IMR-90 (cell line): ENCODE data around the gene NAA60. TPM values are rescaled to one million over a fixed set of nuclear protein-coding genes. Genes with fewer than 3 reads are reported as not detected.

Experiments
- ATAC-seq: fragments of 200-7000 bp; cut with Tn5 transposase; 2 replicates; pipeline ENCODE4 v1.9.1; 2020; ENCODE audit warnings: low read depth, mild to moderate bottlenecking, moderate library complexity
- BruUV-seq: library from RNA; stranded (reverse); fragments of 400-500 nt; replicated peaks from 2 replicates; lab custom pipeline; 2021; lab: Mats Ljungman, UMichigan
- CTCF ChIA-PET: fragments of 300-600 bp; formaldehyde crosslinking; extraction: SDS; loops from one replicate; lab custom pipeline; 2021; ENCODE audit warnings: antibody characterized with exemption; lab: Yijun Ruan, JAX
- POLR2A ChIA-PET: fragments of 300-600 bp; sonication (Branson Sonifier 250); formaldehyde crosslinking; loops from one replicate; lab custom pipeline; 2022; ENCODE audit warnings: antibody characterized with exemption; ENCODE audit not compliant: unreplicated experiment; lab: Charles Lee
- DNase-seq: peaks from one replicate; pipeline ENCODE4 v3.0.0; 2013
- H2AFZ ChIP-seq: replicated peaks from 2 replicates; pipeline ENCODE3; 2013; ENCODE audit warnings: low read length, mild to moderate bottlenecking; ENCODE audit not compliant: poor library complexity
- H2AK5ac ChIP-seq: 2 replicates; pipeline ENCODE4 v1.6.1; 2013; ENCODE audit warnings: low read depth, low read length, inconsistent platforms
- H2AK9ac ChIP-seq: replicated peaks from 2 replicates; pipeline ENCODE3; 2013; ENCODE audit warnings: mild to moderate bottlenecking, low read depth, low read length, moderate library complexity; ENCODE audit not compliant: poor library complexity
- H2BK120ac ChIP-seq: 2 replicates; pipeline ENCODE4 v1.6.1; 2013; ENCODE audit warnings: low read depth, low read length, inconsistent platforms
- H2BK15ac ChIP-seq: 3 replicates; pipeline ENCODE4 v1.6.1; 2013; ENCODE audit warnings: low read depth, low read length, inconsistent platforms
- H2BK20ac ChIP-seq: 2 replicates; pipeline ENCODE4 v1.6.1; 2013; ENCODE audit warnings: low read depth, mild to moderate bottlenecking, inconsistent platforms, low read length, moderate library complexity
- H2BK5ac ChIP-seq: 2 replicates; pipeline ENCODE4 v1.6.1; 2013; ENCODE audit warnings: mild to moderate bottlenecking, low read depth, low read length, inconsistent platforms; ENCODE audit not compliant: poor library complexity, severe bottlenecking
- H3K14ac ChIP-seq: replicated peaks from 2 replicates; pipeline ENCODE4 v1.6.1; 2013; ENCODE audit warnings: low read depth, low read length, inconsistent platforms
- H3K18ac ChIP-seq: 2 replicates; pipeline ENCODE4 v1.6.1; 2013; ENCODE audit warnings: low read depth, low read length, control low read depth
- H3K23ac ChIP-seq: 2 replicates; pipeline ENCODE4 v1.6.1; 2013; ENCODE audit warnings: low read depth, low read length, inconsistent platforms
- H3K27ac ChIP-seq: 2 replicates; pipeline ENCODE4 v1.5.1; 2013; ENCODE audit warnings: mild to moderate bottlenecking, control low read depth, low read length; ENCODE audit not compliant: insufficient read depth
- H3K27me3 ChIP-seq: 2 replicates; pipeline ENCODE4 v1.6.1; 2013; ENCODE audit warnings: low read length; ENCODE audit not compliant: control insufficient read depth, insufficient read depth
- H3K36me3 ChIP-seq: 2 replicates; pipeline ENCODE4 v1.6.1; 2013; ENCODE audit warnings: low read length, mixed read lengths; ENCODE audit not compliant: control insufficient read depth, insufficient read depth
- H3K4ac ChIP-seq: 2 replicates; pipeline ENCODE4 v1.6.1; 2013; ENCODE audit warnings: low read depth, low read length, inconsistent platforms
- H3K4me1 ChIP-seq: 2 replicates; pipeline ENCODE4 v1.6.1; 2013; ENCODE audit warnings: low read length, mixed read lengths; ENCODE audit not compliant: control insufficient read depth, insufficient read depth
- H3K4me2 ChIP-seq: 2 replicates; pipeline ENCODE4 v1.6.1; 2013; ENCODE audit warnings: low read depth, mild to moderate bottlenecking, control low read depth, low read length, moderate library complexity
- H3K4me3 ChIP-seq: 2 replicates; pipeline ENCODE4 v1.5.1; 2013; ENCODE audit warnings: low read depth, mild to moderate bottlenecking, control low read depth, low read length, moderate library complexity; ENCODE audit not compliant: insufficient read depth
- H3K56ac ChIP-seq: 2 replicates; pipeline ENCODE4 v1.6.1; 2013; ENCODE audit warnings: low read length, inconsistent platforms; ENCODE audit not compliant: insufficient read depth; ENCODE audit errors: extremely low read depth
- H3K79me1 ChIP-seq, 2 experiments: 2 replicates each; pipeline ENCODE4 v1.6.1; 2013; ENCODE audit warnings: low read length in 2 of 2, inconsistent platforms in 1 of 2, low read depth in 1 of 2
- H3K9ac ChIP-seq: 2 replicates; pipeline ENCODE4 v1.6.1; 2013; ENCODE audit warnings: low read depth, low read length, control low read depth
- H3K9me1 ChIP-seq: 2 replicates; pipeline ENCODE4 v1.6.1; 2013; ENCODE audit warnings: low read length, inconsistent platforms; ENCODE audit not compliant: insufficient read depth
- H3K9me3 ChIP-seq: 2 replicates; pipeline ENCODE4 v1.6.1; 2013; ENCODE audit warnings: low read length; ENCODE audit not compliant: control insufficient read depth, insufficient read depth
- H4K20me1 ChIP-seq: 2 replicates; pipeline ENCODE4 v1.6.1; 2013; ENCODE audit warnings: low read length, inconsistent platforms; ENCODE audit not compliant: insufficient read depth
- H4K5ac ChIP-seq: 2 replicates; pipeline ENCODE4 v1.6.1; 2013; ENCODE audit warnings: mild to moderate bottlenecking, low read depth, low read length, control low read depth
- H4K8ac ChIP-seq, 2 experiments: 2 replicates each; pipeline ENCODE4 v1.6.1; 2013; ENCODE audit warnings: low read depth in 2 of 2, low read length in 2 of 2, control low read depth in 1 of 2, inconsistent platforms in 1 of 2
- H4K91ac ChIP-seq: 2 replicates; pipeline ENCODE4 v1.6.1; 2013; ENCODE audit warnings: low read depth, low read length, inconsistent platforms; ENCODE audit not compliant: insufficient read depth
- CEBPB ChIP-seq: IDR thresholded peaks from 2 replicates; pipeline ENCODE4 v1.6.1; 2012; ENCODE audit warnings: low read depth, low read length, improper control_type of control experiment
- MAFK ChIP-seq: IDR thresholded peaks from 2 replicates; pipeline ENCODE4 v1.6.1; 2012; ENCODE audit warnings: low read depth, low read length, improper control_type of control experiment
- MAZ ChIP-seq: IDR thresholded peaks from 2 replicates; pipeline ENCODE4 v1.6.1; 2012; ENCODE audit warnings: low read depth, mild to moderate bottlenecking, low read length, improper control_type of control experiment, moderate library complexity, borderline replicate concordance
- MXI1 ChIP-seq: IDR thresholded peaks from 2 replicates; pipeline ENCODE4 v1.6.1; 2012; ENCODE audit warnings: low read depth, mild to moderate bottlenecking, low read length, moderate library complexity, borderline replicate concordance
- POLR2A ChIP-seq: IDR thresholded peaks from 2 replicates; pipeline ENCODE4 v1.6.1; 2012; ENCODE audit warnings: mild to moderate bottlenecking, low read depth, low read length
- RAD21 ChIP-seq: IDR thresholded peaks from 2 replicates; pipeline ENCODE4 v1.6.1; 2012; ENCODE audit warnings: low read length, improper control_type of control experiment
- RCOR1 ChIP-seq: IDR thresholded peaks from 2 replicates; pipeline ENCODE4 v1.6.1; 2012; ENCODE audit warnings: mild to moderate bottlenecking, low read length, improper control_type of control experiment; ENCODE audit not compliant: insufficient replicate concordance
- RFX5 ChIP-seq: IDR thresholded peaks from 2 replicates; pipeline ENCODE4 v1.8.0; 2012; ENCODE audit warnings: low read depth, mild to moderate bottlenecking, low read length, moderate library complexity
- SMC3 ChIP-seq: fragments of 150-350 bp; IDR thresholded peaks from 2 replicates; pipeline ENCODE4 v1.6.1; 2016; ENCODE audit warnings: low read depth, mild to moderate bottlenecking, antibody characterized with exemption, low read length, moderate library complexity
- USF2 ChIP-seq: fragments of 150-350 bp; IDR thresholded peaks from 2 replicates; pipeline ENCODE4 v1.6.1; 2017; ENCODE audit warnings: mild to moderate bottlenecking, antibody characterized with exemption, low read length, low read depth
- WGBS, 2 experiments: methylation state at CpG; one replicate each; pipeline versions ENCODE4 v1.1.5 to v1.1.7; 2013; ENCODE audit warnings: missing lambda C conversion rate in 2 of 2; ENCODE audit not compliant: insufficient read length in 1 of 2; ENCODE audit errors: extremely low coverage in 2 of 2; 5-methylcytosine and 5-hydroxymethylcytosine counted together
- dilution Hi-C: fragments of 300-500 bp; cut with HindIII; formaldehyde crosslinking; loops from one replicate; pipeline ENCODE4 v1.14.3; 2018; ENCODE audit warnings: low sequenced_read_pairs; ENCODE audit not compliant: unreplicated experiment
- in situ Hi-C: fragments of 300-500 bp; cut with MboI; formaldehyde crosslinking; loops from 3 replicates; pipeline ENCODE4 v1.14.3; 2019; ENCODE audit warnings: low sequenced_read_pairs, inconsistent platforms, mixed read lengths
- intact Hi-C: fragments of 100-400 bp; cut with micrococcal nuclease; formaldehyde crosslinking; loops from 2 replicates; pipeline ENCODE4 v1.10.0; 2022
- polyA plus RNA-seq, 3 experiments: library from polyadenylated mRNA; depleted of rRNA; stranded (reverse); fragments of >200 nt; gene quantifications; 2 replicates each; pipeline ENCODE4 v1.2.3, GENCODE V29; 2012; ENCODE audit warnings: low replicate concordance in 1 of 3
- total RNA-seq: library from RNA; depleted of rRNA; stranded (reverse); fragments of >200 nt; gene quantifications from 2 replicates; pipeline ENCODE4 v1.2.3, GENCODE V29; 2012

Gene NAA60
- total and polyA plus RNA-seq, 2 of the 4 experiments (the other 2 are of a cell fraction) = 7.5 to 18.0 TPM

DNA sequence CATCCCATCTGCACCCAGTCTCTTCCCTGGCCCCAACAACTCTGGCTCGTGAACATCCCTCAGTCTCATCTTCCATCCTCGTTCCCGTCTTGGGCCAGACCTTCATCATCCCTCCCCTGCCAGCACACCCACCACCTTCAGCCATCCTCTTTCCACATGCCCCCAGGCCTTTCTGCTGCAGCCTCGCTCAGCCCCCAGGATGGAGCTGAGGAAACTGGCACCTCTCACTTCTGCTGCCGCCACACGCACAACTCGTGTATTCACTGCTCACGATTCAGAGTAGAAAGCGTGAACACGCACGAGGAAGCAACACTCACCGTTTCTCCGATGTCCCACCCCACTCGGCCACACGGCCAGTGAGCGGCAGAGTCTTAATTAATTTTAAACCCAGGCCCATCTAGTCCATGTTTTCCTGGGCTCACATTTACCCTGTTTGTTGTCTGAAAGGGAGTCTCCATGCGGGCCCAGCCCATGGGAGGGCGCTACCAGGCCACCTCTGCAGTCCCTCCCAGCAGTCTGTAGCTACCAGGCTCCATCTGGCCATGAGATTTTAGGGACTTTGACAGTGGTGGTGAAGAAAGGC, 39.3 kb downstream of the NAA60 start:
- no peak for DNase-seq
- Histone ChIP-seq H3K79me1 (peaks cover 15 to 58% of the 10 kb centered on the region in 2 experiments), H3K27me3 (no peaks in the 10 kb centered on the region), H3K4me1 (no peaks in the 10 kb centered on the region), H3K9ac (no peak overlapping the region), H2AFZ (no peak overlapping the region), H3K14ac (no peak overlapping the region), H3K18ac (no peak overlapping the region), H2AK5ac (no peak overlapping the region), H3K9me1 (peaks cover 11% of the 10 kb centered on the region), H3K4ac (no peak overlapping the region), H3K56ac (no peak overlapping the region), H2AK9ac (no peak overlapping the region), H2BK120ac (no peak overlapping the region), H3K4me3 (no peak overlapping the region), H3K36me3 (peaks cover 73% of the 10 kb centered on the region), H4K8ac (no peak overlapping the region), H4K91ac (no peak overlapping the region), H3K23ac (no peak overlapping the region), H2BK5ac (no peak overlapping the region), H3K4me2 (no peak overlapping the region), H3K27ac (no peak overlapping the region), H4K20me1 (peaks cover 24% of the 10 kb centered on the region), H4K5ac (no peak overlapping the region), H2BK20ac (no peak overlapping the region), H2BK15ac (no peak overlapping the region), H3K9me3 (no peaks in the 10 kb centered on the region)
- in situ Hi-C loops (no loop called here), dilution Hi-C loops (no loop called here), intact Hi-C loops (no loop called here)
- no peak for ATAC-seq
- 99% methylated on average over 15 of the region's 18 CpGs; no CpG with 5 or more reads in 1 of the 2 experiments for WGBS, 2 experiments
- POLR2A ChIA-PET = no interaction called here
- BruUV-seq = no TSS peak
- TF ChIP-seq CEBPB (no peak), USF2 (no peak), SMC3 (no peak), MXI1 (no peak), POLR2A (no peak), RCOR1 (no peak), MAZ (no peak), MAFK (no peak), RFX5 (no peak), RAD21 (no peak)
- CTCF ChIA-PET = no interaction called here
